ENCODE data around the gene KRT15. TPM values are rescaled to one million over a fixed set of nuclear protein-coding genes. Genes with fewer than 3 reads are reported as not detected.

The KRT15 gene
- total and polyA plus RNA-seq, 9 of the 15 experiments (the other 6 are each of a cell fraction or from before 2014, with no cell fraction given) = 0.28 to 4.4 (median 0.56) TPM

DNA sequence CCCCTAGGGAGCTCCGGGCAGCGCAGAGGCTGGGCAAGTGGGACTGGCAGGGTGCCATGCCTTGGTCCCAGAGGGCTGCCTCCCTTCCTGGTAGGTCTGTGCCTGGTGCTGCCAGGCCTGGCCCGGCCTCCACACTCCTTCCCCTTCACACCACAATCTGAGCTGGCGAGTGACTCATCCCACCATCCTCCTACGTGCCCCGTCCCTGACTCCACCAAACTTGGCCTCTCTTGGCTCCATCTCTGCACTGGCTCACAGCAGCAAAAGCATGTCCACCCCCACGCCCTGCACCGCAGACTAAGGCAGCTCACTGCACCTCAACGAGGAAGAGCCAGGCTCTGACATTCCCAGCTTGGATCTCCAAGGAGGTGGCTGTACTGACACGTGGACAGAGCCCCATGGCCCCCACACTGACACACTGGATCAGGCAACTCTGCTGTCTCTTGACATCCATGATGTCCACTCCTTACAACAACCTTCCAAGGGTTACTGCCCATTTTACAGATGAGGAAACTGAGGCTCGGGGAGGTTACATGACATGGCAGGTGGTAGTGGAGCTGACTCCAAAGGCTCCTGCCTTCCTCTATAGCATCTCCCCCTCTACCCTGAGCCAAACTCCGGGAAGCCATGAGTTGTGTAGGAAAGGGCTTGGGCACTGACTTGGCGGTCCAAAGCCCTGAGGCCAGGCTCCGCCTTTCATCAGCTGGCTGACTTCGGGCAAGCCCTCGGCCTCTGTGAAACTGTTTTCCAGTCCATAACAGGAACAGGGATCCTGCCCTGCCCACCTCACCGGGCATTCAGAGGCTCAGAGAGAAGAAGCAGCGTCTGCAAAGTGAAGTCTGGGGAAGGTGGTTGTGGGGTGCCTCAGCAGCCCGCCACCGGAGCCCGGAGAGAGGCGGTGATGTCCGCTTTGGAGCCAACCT lies 29.5 kb upstream of the KRT15 start (continued):
- TF ChIP-seq NRF1 (conservative IDR thresholded peaks at IDR 0.05 in 1 of 2, IDR thresholded peaks at IDR 0.05 in 1 of 2) (no peak), THRB (CRISPR knock-in tag; conservative IDR thresholded peaks at IDR 0.05) (no peak), NCOA6 (IDR thresholded peaks at IDR 0.05) (no peak), ATF7 (IDR thresholded peaks at IDR 0.05) (no peak), HNRNPL (IDR thresholded peaks at IDR 0.05; ENCODE audit: low read depth, low read length) (no peak), ZNF707 (CRISPR knock-in tag; conservative IDR thresholded peaks at IDR 0.05) (no peak), ATF3 (IDR thresholded peaks at IDR 0.05) (peak; percentile 79), ATF3 (CRISPR knock-in tag; conservative IDR thresholded peaks at IDR 0.05) (no peak), MAX (CRISPR knock-in tag; IDR thresholded peaks at IDR 0.05) (0 out of 2 replicates have a peak, but pooled peaks have one; percentile 14), ARID3A (IDR thresholded peaks at IDR 0.05; ENCODE audit: borderline replicate concordance, low read depth, low read length) (no peak), MYNN (IDR thresholded peaks at IDR 0.05) (peak; percentile 48; the same call in 1 of the 2 replicates), MYNN (CRISPR knock-in tag; IDR thresholded peaks at IDR 0.05) (no peak), ZNF174 (CRISPR knock-in tag; IDR thresholded peaks at IDR 0.05) (no peak), KDM5B (IDR thresholded peaks at IDR 0.05; ENCODE audit: insufficient replicate concordance, low read depth, low read length) (no peak), ARHGAP35 (IDR thresholded peaks at IDR 0.05; ENCODE audit: partially characterized antibody) (no peak), GTF2B (IDR thresholded peaks at IDR 0.05; ENCODE audit: extremely low read depth, insufficient read length) (no peak), ZNF175 (CRISPR knock-in tag; IDR thresholded peaks at IDR 0.05; ENCODE audit: low read depth) (no peak), PCBP1 (IDR thresholded peaks at IDR 0.05; ENCODE audit: low read depth, low read length, poor library complexity, severe bottlenecking) (no peak), HDGF (IDR thresholded peaks at IDR 0.05) (peak; percentile 28; the same call in 1 of the 2 replicates), SMARCA5 (IDR thresholded peaks at IDR 0.05) (peak; percentile 95), TRIM28 (IDR thresholded peaks at IDR 0.05) (no peak), ZNF699 (CRISPR knock-in tag; IDR thresholded peaks at IDR 0.05; ENCODE audit: insufficient replicate concordance) (no peak)
